C4-2B (cell line): ENCODE results near the gene VCAN.

Source experiments
- ZFX ChIP-seq: fragments of 450-650 bp; IDR thresholded peaks from 2 replicates; pipeline ENCODE4 v1.6.1; 2017
- TF ChIP-seq, protein P1 (sequence below): fragments of 450-650 bp; conservative IDR thresholded peaks from 2 replicates; pipeline ENCODE4 v1.5.1; 2017; ENCODE audit warnings: mild to moderate bottlenecking

DNA sequence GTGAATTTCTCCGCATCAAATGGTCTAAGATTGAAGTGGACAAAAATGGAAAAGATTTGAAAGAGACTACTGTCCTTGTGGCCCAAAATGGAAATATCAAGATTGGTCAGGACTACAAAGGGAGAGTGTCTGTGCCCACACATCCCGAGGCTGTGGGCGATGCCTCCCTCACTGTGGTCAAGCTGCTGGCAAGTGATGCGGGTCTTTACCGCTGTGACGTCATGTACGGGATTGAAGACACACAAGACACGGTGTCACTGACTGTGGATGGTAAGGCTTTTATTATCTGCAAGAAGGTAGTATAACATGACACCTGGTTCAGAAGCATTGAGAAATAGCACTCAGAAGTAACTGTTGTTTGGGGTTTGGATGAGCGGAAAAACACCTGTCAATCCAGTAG lies 18.7 kb downstream of the VCAN start:
- TF ChIP-seq, protein P1, sequence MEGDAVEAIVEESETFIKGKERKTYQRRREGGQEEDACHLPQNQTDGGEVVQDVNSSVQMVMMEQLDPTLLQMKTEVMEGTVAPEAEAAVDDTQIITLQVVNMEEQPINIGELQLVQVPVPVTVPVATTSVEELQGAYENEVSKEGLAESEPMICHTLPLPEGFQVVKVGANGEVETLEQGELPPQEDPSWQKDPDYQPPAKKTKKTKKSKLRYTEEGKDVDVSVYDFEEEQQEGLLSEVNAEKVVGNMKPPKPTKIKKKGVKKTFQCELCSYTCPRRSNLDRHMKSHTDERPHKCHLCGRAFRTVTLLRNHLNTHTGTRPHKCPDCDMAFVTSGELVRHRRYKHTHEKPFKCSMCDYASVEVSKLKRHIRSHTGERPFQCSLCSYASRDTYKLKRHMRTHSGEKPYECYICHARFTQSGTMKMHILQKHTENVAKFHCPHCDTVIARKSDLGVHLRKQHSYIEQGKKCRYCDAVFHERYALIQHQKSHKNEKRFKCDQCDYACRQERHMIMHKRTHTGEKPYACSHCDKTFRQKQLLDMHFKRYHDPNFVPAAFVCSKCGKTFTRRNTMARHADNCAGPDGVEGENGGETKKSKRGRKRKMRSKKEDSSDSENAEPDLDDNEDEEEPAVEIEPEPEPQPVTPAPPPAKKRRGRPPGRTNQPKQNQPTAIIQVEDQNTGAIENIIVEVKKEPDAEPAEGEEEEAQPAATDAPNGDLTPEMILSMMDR = no peak
- no peak for TF ChIP-seq ZFX
